WTC11 (cell line): ENCODE results near the gene RAI1. TPM values are rescaled to one million over a fixed set of nuclear protein-coding genes. Genes with fewer than 3 reads are reported as not detected.

Experiments
- ATAC-seq: fragments of 200-7000 bp; cut with Tn5 transposase; 2 replicates; pipeline ENCODE4 v1.10.0; 2021; ENCODE audit warnings: mild to moderate bottlenecking, moderate library complexity
- CTCF ChIA-PET: fragments of 300-600 bp; sonication (Branson Sonifier 250); formaldehyde crosslinking; loops from one replicate; lab custom pipeline; 2021; ENCODE audit warnings: antibody characterized with exemption; lab: Charles Lee
- POLR2A ChIA-PET: fragments of 350-600 bp; sonication (Branson Sonifier 250); formaldehyde crosslinking; loops from one replicate; lab custom pipeline; 2021; ENCODE audit warnings: antibody characterized with exemption; lab: Charles Lee
- DNase-seq: peaks from one replicate; pipeline ENCODE4 v3.0.0; 2021; ENCODE audit warnings: low spot score
- H3K27ac Mint-ChIP-seq: 2 replicates; pipeline ENCODE4 v1.8.0; 2021; ENCODE audit warnings: mixed read lengths
- H3K27me3 Mint-ChIP-seq: 2 replicates; pipeline ENCODE4 v1.8.0; 2021; ENCODE audit warnings: low read depth, mild to moderate bottlenecking, moderate library complexity, mixed read lengths
- H3K36me3 Mint-ChIP-seq: 2 replicates; pipeline ENCODE4 v1.8.0; 2021; ENCODE audit warnings: mixed read lengths
- H3K4me1 Mint-ChIP-seq: 2 replicates; pipeline ENCODE4 v1.8.0; 2022; ENCODE audit warnings: mixed read lengths
- H3K4me3 Mint-ChIP-seq: 2 replicates; pipeline ENCODE4 v1.8.0; 2021; ENCODE audit warnings: mild to moderate bottlenecking, moderate library complexity, mixed read lengths
- H3K9me3 Mint-ChIP-seq: 2 replicates; pipeline ENCODE4 v1.8.0; 2021; ENCODE audit warnings: mixed read lengths
- AFF4 ChIP-seq: sonication (generic); formaldehyde crosslinking; IDR thresholded peaks from 2 replicates; pipeline ENCODE4 v1.8.1; 2023; ENCODE audit warnings: mild to moderate bottlenecking, missing genetic modification reagents, borderline replicate concordance
- ARID4B ChIP-seq: sonication (generic); formaldehyde crosslinking; IDR thresholded peaks from 2 replicates; pipeline ENCODE4 v1.8.0; 2023; ENCODE audit warnings: missing genetic modification reagents, mild to moderate bottlenecking, borderline replicate concordance
- CBFB ChIP-seq: sonication (generic); formaldehyde crosslinking; IDR thresholded peaks from 2 replicates; pipeline ENCODE4 v1.8.1; 2022; ENCODE audit warnings: mild to moderate bottlenecking, low read depth, missing genetic modification reagents
- ESRRA ChIP-seq: sonication (generic); formaldehyde crosslinking; IDR thresholded peaks from 2 replicates; pipeline ENCODE4 v1.8.1; 2022; ENCODE audit warnings: mild to moderate bottlenecking, missing genetic modification reagents, borderline replicate concordance
- ETV6 ChIP-seq: sonication (generic); formaldehyde crosslinking; IDR thresholded peaks from 2 replicates; pipeline ENCODE4 v1.8.1; 2022; ENCODE audit warnings: mild to moderate bottlenecking, missing genetic modification reagents
- FOXJ3 ChIP-seq: sonication (generic); formaldehyde crosslinking; IDR thresholded peaks from 2 replicates; pipeline ENCODE4 v1.9.0; 2021; ENCODE audit warnings: missing genetic modification reagents, mild to moderate bottlenecking, borderline replicate concordance
- GABPB1 ChIP-seq: sonication (generic); formaldehyde crosslinking; IDR thresholded peaks from 2 replicates; pipeline ENCODE4 v1.8.1; 2023; ENCODE audit warnings: mild to moderate bottlenecking, missing genetic modification reagents
- HMGA2 ChIP-seq: fragments of 250-450 bp; sonication (Bioruptor Pico); IDR thresholded peaks from 2 replicates; pipeline ENCODE4 v1.4.0; 2021; ENCODE audit warnings: mild to moderate bottlenecking, moderate library complexity
- JUN ChIP-seq: sonication (generic); formaldehyde crosslinking; IDR thresholded peaks from 2 replicates; pipeline ENCODE4 v1.8.0; 2023; ENCODE audit warnings: mild to moderate bottlenecking, missing genetic modification reagents
- MAX ChIP-seq: sonication (generic); formaldehyde crosslinking; IDR thresholded peaks from 2 replicates; pipeline ENCODE4 v1.8.0; 2022; ENCODE audit warnings: mild to moderate bottlenecking, missing genetic modification reagents
- MLX ChIP-seq: sonication (generic); formaldehyde crosslinking; IDR thresholded peaks from 2 replicates; pipeline ENCODE4 v1.8.1; 2023; ENCODE audit warnings: mild to moderate bottlenecking, missing genetic modification reagents, moderate library complexity
- MXD4 ChIP-seq: fragments of 250-450 bp; sonication (Bioruptor Pico); IDR thresholded peaks from 2 replicates; pipeline ENCODE4 v1.8.0; 2021; ENCODE audit warnings: mild to moderate bottlenecking, moderate library complexity, borderline replicate concordance
- NFE2L1 ChIP-seq: sonication (generic); formaldehyde crosslinking; IDR thresholded peaks from 2 replicates; pipeline ENCODE4 v1.8.1; 2023; ENCODE audit warnings: missing genetic modification reagents
- PREB ChIP-seq: sonication (generic); formaldehyde crosslinking; IDR thresholded peaks from 2 replicates; pipeline ENCODE4 v1.8.1; 2022; ENCODE audit warnings: mild to moderate bottlenecking, missing genetic modification reagents, moderate library complexity, borderline replicate concordance
- SOX15 ChIP-seq: fragments of 250-450 bp; sonication (Bioruptor Pico); IDR thresholded peaks from 2 replicates; pipeline ENCODE4 v1.9.0; 2021; ENCODE audit warnings: mild to moderate bottlenecking
- TEAD1 ChIP-seq: sonication (generic); formaldehyde crosslinking; IDR thresholded peaks from 2 replicates; pipeline ENCODE4 v1.8.0; 2022; ENCODE audit warnings: mild to moderate bottlenecking, missing genetic modification reagents
- ZNF281 ChIP-seq: sonication (generic); formaldehyde crosslinking; IDR thresholded peaks from 2 replicates; pipeline ENCODE4 v1.8.0; 2023; ENCODE audit warnings: mild to moderate bottlenecking, missing genetic modification reagents
- ZNF396 ChIP-seq: fragments of 250-450 bp; sonication (Bioruptor Pico); IDR thresholded peaks from 2 replicates; pipeline ENCODE4 v1.8.0; 2021; ENCODE audit warnings: mild to moderate bottlenecking, moderate library complexity, borderline replicate concordance
- total RNA-seq: library from RNA; stranded (reverse); gene quantifications from 3 replicates; pipeline ENCODE4 v1.2.3, GENCODE V29; 2021

Gene RAI1
- total RNA-seq, 1 experiment from 2014 or later = 12.7 TPM

GRCh38 chr17:17804007-17804406 is 122.7 kb downstream of the RAI1 start:
- CTCF ChIA-PET = interaction anchor here (2.0 kb wide), 1 partner anchor 115 kb away, joined by 5 read pairs; no protein-coding TSS in a partner anchor
- no peak for ATAC-seq

GRCh38 chr17:17805575-17805974 is 124.3 kb downstream of the RAI1 start:
- Mint-ChIP-seq H3K27me3 (peaks cover 16% of the 10 kb centered on the region), H3K27ac (no peak overlapping the region), H3K4me1 (peaks cover 11% of the 10 kb centered on the region), H3K9me3 (no peaks in the 10 kb centered on the region), H3K36me3 (no peaks in the 10 kb centered on the region), H3K4me3 (no peak overlapping the region)
- no peak for DNase-seq
- TF ChIP-seq TEAD1 (no peak), MAX (CRISPR knock-in tag) (no peak), CBFB (CRISPR knock-in tag) (no peak), ETV6 (CRISPR knock-in tag) (no peak)
- ATAC-seq = no peak
- POLR2A ChIA-PET = no interaction called here
- CTCF ChIA-PET = interaction anchor here (2.0 kb wide), 1 partner anchor 114 kb away, joined by 5 read pairs; no protein-coding TSS in a partner anchor

More at GRCh38 chr17:17804007-17804406, 122.7 kb downstream of the RAI1 start:
- peaks cover 17% of the 10 kb centered on the region for H3K4me1 Mint-ChIP-seq
- no peak for DNase-seq
- no peaks in the 10 kb centered on the region for H3K9me3 Mint-ChIP-seq
- H3K27ac Mint-ChIP-seq = no peak overlapping the region
- H3K4me3 Mint-ChIP-seq = no peak overlapping the region
- no peaks in the 10 kb centered on the region for H3K36me3 Mint-ChIP-seq
- POLR2A ChIA-PET = no interaction called here
- TF ChIP-seq HMGA2 (CRISPR knock-in tag) (no peak), ZNF396 (CRISPR knock-in tag) (no peak), JUN (CRISPR knock-in tag) (no peak), MLX (CRISPR knock-in tag) (no peak), ZNF281 (CRISPR knock-in tag) (no peak), AFF4 (CRISPR knock-in tag) (no peak), SOX15 (CRISPR knock-in tag) (no peak), PREB (CRISPR knock-in tag) (no peak)
- H3K27me3 Mint-ChIP-seq = peaks cover 14% of the 10 kb centered on the region

- H3K4me3 Mint-ChIP-seq = no peak overlapping the region
- H3K27me3 Mint-ChIP-seq = peaks cover 16% of the 10 kb centered on the region
- ChIA-PET CTCF (interaction anchor here (1.5 kb wide), 1 partner anchor 21 kb away, joined by 4 read pairs; no protein-coding TSS in a partner anchor), POLR2A (no interaction called here)
- H3K9me3 Mint-ChIP-seq = no peaks in the 10 kb centered on the region
- DNase-seq = no peak
- no peaks in the 10 kb centered on the region for H3K36me3 Mint-ChIP-seq
- no peak for ATAC-seq
- H3K4me1 Mint-ChIP-seq = peaks cover 13% of the 10 kb centered on the region
- H3K27ac Mint-ChIP-seq = no peak overlapping the region
- TF ChIP-seq JUN (CRISPR knock-in tag) (no peak), ETV6 (CRISPR knock-in tag) (no peak), NFE2L1 (no peak), ESRRA (CRISPR knock-in tag) (no peak), GABPB1 (CRISPR knock-in tag) (no peak), MXD4 (no peak), FOXJ3 (no peak), ARID4B (no peak)
Measured at GRCh38 chr17:17806035-17806434, 124.8 kb downstream of the RAI1 start.
